ENCODE results near the gene SLC26A11.
A peak's percentile ranks its signal among the peaks of the same experiment; 100 is the strongest.

Gene SLC26A11

GRCh38 chr17:80283116-80283852, 63.1 kb downstream of the SLC26A11 start:
- in situ Hi-C loops (cut with MboI; ENCODE audit: low pct_unique_long_range_greater_than_20kb, low sequenced_read_pairs, unreplicated experiment): no loop called here
- no peak for TF ChIP-seq CTCF (IDR thresholded peaks at IDR 0.05; ENCODE audit: extremely low read depth, insufficient read depth, missing control alignments)
- no peak for DNase-seq (ENCODE audit: low spot score)

GRCh38 chr17:80284631-80285030, 64.4 kb downstream of the SLC26A11 start:
- no peak for TF ChIP-seq CTCF (IDR thresholded peaks at IDR 0.05; ENCODE audit: extremely low read depth, insufficient read depth, missing control alignments)
- in situ Hi-C loops (cut with MboI; ENCODE audit: low pct_unique_long_range_greater_than_20kb, low sequenced_read_pairs, unreplicated experiment): no loop called here
- DNase-seq (ENCODE audit: low spot score): no peak

- no peak for TF ChIP-seq CTCF (IDR thresholded peaks at IDR 0.05; ENCODE audit: extremely low read depth, insufficient read depth, missing control alignments)
- in situ Hi-C loops (cut with MboI; ENCODE audit: low pct_unique_long_range_greater_than_20kb, low sequenced_read_pairs, unreplicated experiment): no loop called here
- DNase-seq (ENCODE audit: low spot score): no peak
Measured at GRCh38 chr17:80285237-80285920, 65.2 kb downstream of the SLC26A11 start.

- no peak for TF ChIP-seq CTCF (IDR thresholded peaks at IDR 0.05; ENCODE audit: extremely low read depth, insufficient read depth, missing control alignments)
- in situ Hi-C loops (cut with MboI; ENCODE audit: low pct_unique_long_range_greater_than_20kb, low sequenced_read_pairs, unreplicated experiment): no loop called here
- DNase-seq (ENCODE audit: low spot score): peak; percentile 34
Measured at GRCh38 chr17:80286638-80286960, 66.4 kb downstream of the SLC26A11 start.

GRCh38 chr17:80287038-80287437, 66.8 kb downstream of the SLC26A11 start:
- in situ Hi-C loops (cut with MboI; ENCODE audit: low pct_unique_long_range_greater_than_20kb, low sequenced_read_pairs, unreplicated experiment): no loop called here
- TF ChIP-seq CTCF (IDR thresholded peaks at IDR 0.05; ENCODE audit: extremely low read depth, insufficient read depth, missing control alignments): no peak
- DNase-seq (ENCODE audit: low spot score): no peak

- in situ Hi-C loops (cut with MboI; ENCODE audit: low pct_unique_long_range_greater_than_20kb, low sequenced_read_pairs, unreplicated experiment): no loop called here
- TF ChIP-seq CTCF (IDR thresholded peaks at IDR 0.05; ENCODE audit: extremely low read depth, insufficient read depth, missing control alignments): no peak
- peak; percentile 33 for DNase-seq (ENCODE audit: low spot score)
Measured at GRCh38 chr17:80287806-80288567, 67.8 kb downstream of the SLC26A11 start.
